GM21367 (cell line): Measurements from ENCODE around the gene MALT1.

Experiments
- ATAC-seq: cut with Tn5 transposase; IDR thresholded peaks from one replicate; pipeline ENCODE4 v1.9.1; 2021; ENCODE audit not compliant: unreplicated experiment

MALT1 gene

GRCh38 chr18:58800582-58800981, 129.3 kb downstream of the MALT1 start:
- ATAC-seq, result peak; percentile 94

- ATAC-seq, result no peak
Measured at GRCh38 chr18:58802959-58803358, 131.7 kb downstream of the MALT1 start.

DNA sequence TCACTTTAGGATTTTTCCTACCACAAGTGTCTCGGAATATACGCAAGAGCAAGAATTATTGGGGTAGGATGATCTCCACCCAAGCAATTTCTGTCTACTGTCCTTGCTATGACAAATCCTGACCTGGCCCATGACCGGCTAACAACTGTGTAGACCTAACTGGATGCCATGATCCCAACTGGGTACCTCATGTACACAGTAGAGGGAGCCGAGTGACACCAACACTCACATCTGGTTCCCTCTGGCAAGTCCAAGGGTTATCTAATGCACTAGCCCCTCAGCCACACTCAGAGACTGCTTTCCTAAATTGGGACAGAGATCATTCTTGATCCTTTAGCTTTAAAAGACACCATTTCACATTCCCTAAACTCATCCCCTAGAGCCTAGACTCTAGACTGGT, 132.7 kb downstream of the MALT1 start:
- no peak for ATAC-seq
